Lower leg skin (tissue), 4 donors: ENCODE measurements around the gene TJAP1. TPM values are rescaled to one million over a fixed set of nuclear protein-coding genes. Genes with fewer than 3 reads are reported as not detected.
A peak's percentile ranks its signal among the peaks of the same experiment; 100 is the strongest.
"Not testable (repeated sequence)": the region's sequence is repeated elsewhere in the genome, so short reads cannot be mapped to it uniquely, and the experiment has no call there.

ENCODE experiments used
- DNase-seq, 2 donors: peaks; one replicate each; pipeline ENCODE4 v3.0.0-alpha.2; 2019; ENCODE audit warnings: low spot score in 2 of 2
- H3K4me3 ChIP-seq: fragments of 200-600 bp; sonication (generic); 2 replicates; pipeline ENCODE4 v1.5.1; 2017; ENCODE audit warnings: mild to moderate bottlenecking, low read depth; ENCODE audit not compliant: poor library complexity, severe bottlenecking
- POLR2A ChIP-seq, 2 donors: fragments of 450-650 bp; IDR thresholded peaks; one replicate each; pipeline ENCODE4 v1.6.1; 2016 to 2017; ENCODE audit warnings: antibody characterized with exemption in 2 of 2, mild to moderate bottlenecking in 1 of 2, moderate library complexity in 1 of 2
- WGBS, 2 donors: methylation state at CpG; one replicate each; pipeline ENCODE4 v1.1.5; 2018; 5-methylcytosine and 5-hydroxymethylcytosine counted together
- intact Hi-C: fragments of 100-400 bp; cut with DNase I; formaldehyde crosslinking; loops from one replicate; pipeline ENCODE4 v1.15.0; 2023; ENCODE audit warnings: low total_unique reads
- total RNA-seq, 4 donors: library from RNA; depleted of rRNA; stranded (reverse); fragments of >200 nt; gene quantifications; one replicate each; pipeline ENCODE4 v1.1.0, GENCODE V29; 2016
- TF ChIP-seq, protein P1 (sequence below), 3 donors: fragments of 450-650 bp; IDR thresholded peaks; one replicate each; pipeline ENCODE4 v1.5.1; 2016; ENCODE audit warnings: antibody characterized with exemption in 3 of 3, mild to moderate bottlenecking in 3 of 3, moderate library complexity in 2 of 3

TJAP1 gene
- total RNA-seq, 4 donors from 2014 or later = 15.9 to 30.4 (median 23.8) TPM

- DNase-seq = peak in 1 of 2 donors; percentile 66
- WGBS, 2 donors = 61 to 75% methylated on average over 10 of the region's 10 CpGs
- intact Hi-C loops = no loop called here
Observed at GRCh38 chr6:43524483-43524961, 47.2 kb downstream of the TJAP1 start.

DNA sequence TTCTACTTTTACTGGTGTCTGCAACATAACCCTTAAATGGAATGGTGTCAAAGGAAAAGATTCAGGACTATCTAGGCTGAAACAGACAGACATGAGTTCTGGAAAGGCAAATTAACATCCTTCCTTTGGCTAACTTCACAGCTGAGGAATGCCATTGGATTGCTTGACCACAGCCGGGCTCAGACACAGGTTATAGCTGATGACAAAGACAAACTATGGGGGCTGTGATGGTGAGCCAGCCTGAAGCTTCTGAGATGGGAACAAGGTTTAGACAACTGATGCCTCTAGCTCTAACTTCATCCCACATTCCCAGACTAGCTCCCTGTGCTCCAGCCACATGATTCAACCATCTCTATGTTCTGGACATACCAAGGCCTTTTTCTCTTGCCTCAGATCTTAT, 54.8 kb downstream of the TJAP1 start:
- 92 to 96% methylated on average over 1 of the region's 1 CpG for WGBS, 2 donors
- TF ChIP-seq, protein P1, sequence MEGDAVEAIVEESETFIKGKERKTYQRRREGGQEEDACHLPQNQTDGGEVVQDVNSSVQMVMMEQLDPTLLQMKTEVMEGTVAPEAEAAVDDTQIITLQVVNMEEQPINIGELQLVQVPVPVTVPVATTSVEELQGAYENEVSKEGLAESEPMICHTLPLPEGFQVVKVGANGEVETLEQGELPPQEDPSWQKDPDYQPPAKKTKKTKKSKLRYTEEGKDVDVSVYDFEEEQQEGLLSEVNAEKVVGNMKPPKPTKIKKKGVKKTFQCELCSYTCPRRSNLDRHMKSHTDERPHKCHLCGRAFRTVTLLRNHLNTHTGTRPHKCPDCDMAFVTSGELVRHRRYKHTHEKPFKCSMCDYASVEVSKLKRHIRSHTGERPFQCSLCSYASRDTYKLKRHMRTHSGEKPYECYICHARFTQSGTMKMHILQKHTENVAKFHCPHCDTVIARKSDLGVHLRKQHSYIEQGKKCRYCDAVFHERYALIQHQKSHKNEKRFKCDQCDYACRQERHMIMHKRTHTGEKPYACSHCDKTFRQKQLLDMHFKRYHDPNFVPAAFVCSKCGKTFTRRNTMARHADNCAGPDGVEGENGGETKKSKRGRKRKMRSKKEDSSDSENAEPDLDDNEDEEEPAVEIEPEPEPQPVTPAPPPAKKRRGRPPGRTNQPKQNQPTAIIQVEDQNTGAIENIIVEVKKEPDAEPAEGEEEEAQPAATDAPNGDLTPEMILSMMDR (IDR thresholded peaks at IDR 0.05) = no peak
- TF ChIP-seq POLR2A (IDR thresholded peaks at IDR 0.05) = no peak
- DNase-seq = no peak
- intact Hi-C loops = no loop called here
- H3K4me3 ChIP-seq = no peak overlapping the region

More at GRCh38 chr6:43524483-43524961, 47.2 kb downstream of the TJAP1 start:
- TF ChIP-seq, protein P1 (IDR thresholded peaks at IDR 0.05) = no peak
- TF ChIP-seq POLR2A (IDR thresholded peaks at IDR 0.05) = no peak
- H3K4me3 ChIP-seq = no peak overlapping the region

- H3K4me3 ChIP-seq, intact Hi-C loops, DNase-seq: not testable (repeated sequence)
- 92 to 98% methylated on average over 14 to 15 of the region's 17 CpGs for WGBS, 2 donors
Observed at GRCh38 chr6:43538986-43539385, 61.6 kb downstream of the TJAP1 start.

DNA sequence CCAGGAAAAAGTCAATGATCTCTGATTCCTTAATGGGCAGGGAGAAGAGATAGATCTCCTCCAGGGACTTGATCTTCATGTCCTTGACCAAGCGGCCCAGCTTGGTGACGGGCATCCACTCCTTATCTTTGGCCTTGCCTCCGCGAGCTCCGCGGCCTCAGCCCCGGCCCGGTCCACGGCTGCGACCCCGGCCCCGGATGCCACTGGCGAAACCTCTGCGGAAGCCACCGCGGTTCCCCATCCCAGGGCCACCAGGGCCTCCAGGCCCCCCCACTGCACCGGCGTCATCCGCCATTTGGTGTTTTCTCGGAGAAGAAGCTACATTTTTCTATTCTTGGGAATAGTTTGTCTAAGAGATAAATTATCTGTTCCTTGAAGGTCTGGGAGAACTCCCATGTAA, 62.0 kb downstream of the TJAP1 start:
- H3K4me3 ChIP-seq, DNase-seq, intact Hi-C loops: not testable (repeated sequence)
- WGBS, 2 donors = 97 to 98% methylated on average over 20 of the region's 20 CpGs

DNA sequence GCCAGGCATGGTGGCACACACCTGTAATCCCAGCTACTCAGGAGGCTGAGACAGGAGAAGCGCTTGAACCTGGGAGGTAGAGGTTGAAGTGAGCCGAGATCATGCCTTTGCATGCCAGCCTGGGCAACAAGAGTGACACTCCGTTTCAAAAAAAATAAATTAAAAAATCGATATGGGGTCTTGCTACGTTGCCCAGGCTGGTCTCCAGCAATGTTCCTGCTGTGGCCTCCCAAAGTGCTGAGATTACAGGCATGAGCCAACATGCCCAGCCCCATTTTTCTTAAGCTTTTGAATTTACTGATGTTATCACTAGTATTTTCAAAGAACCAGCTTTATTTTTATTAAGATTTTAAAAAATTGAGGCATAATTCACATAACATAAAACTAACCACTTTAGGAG, 63.1 kb downstream of the TJAP1 start:
- no peak for TF ChIP-seq POLR2A (IDR thresholded peaks at IDR 0.05)
- TF ChIP-seq, protein P1 (IDR thresholded peaks at IDR 0.05) = no peak
- intact Hi-C loops = no loop called here
- no peak for DNase-seq
- WGBS, 2 donors = 95% methylated on average over 5 of the region's 5 CpGs
- H3K4me3 ChIP-seq = no peak overlapping the region

GRCh38 chr6:43541774-43542471, 64.6 kb downstream of the TJAP1 start:
- intact Hi-C loops = no loop called here
- 97 to 98% methylated on average over 8 of the region's 8 CpGs for WGBS, 2 donors
- DNase-seq = no peak
- no peak overlapping the region for H3K4me3 ChIP-seq
- TF ChIP-seq, protein P1 (IDR thresholded peaks at IDR 0.05) = no peak
- TF ChIP-seq POLR2A (IDR thresholded peaks at IDR 0.05) = no peak

DNA sequence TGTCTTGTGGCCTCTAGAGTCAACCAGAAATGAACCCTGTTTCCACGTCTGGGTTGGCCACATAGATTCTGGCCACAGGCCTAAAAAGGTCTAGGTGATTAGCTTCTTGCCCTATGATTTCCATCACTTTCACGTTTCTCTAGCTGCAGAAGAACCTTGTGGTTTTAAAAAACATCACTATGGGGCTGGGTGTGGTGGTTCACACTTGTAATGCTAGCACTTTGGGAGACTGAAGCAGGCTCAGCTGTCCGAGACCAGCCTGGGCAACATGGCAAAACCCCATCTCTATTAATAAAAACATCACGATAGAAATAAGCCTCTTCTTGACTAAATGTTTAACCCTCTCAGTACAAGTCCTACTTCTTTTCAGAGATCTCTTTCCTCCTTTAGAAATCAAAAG, 67.1 kb downstream of the TJAP1 start:
- WGBS, 2 donors = 57 to 65% methylated on average over 4 of the region's 4 CpGs
- intact Hi-C loops = no loop called here
- DNase-seq = no peak
- TF ChIP-seq, protein P1 (IDR thresholded peaks at IDR 0.05) = no peak
- no peak for TF ChIP-seq POLR2A (IDR thresholded peaks at IDR 0.05)
- no peak overlapping the region for H3K4me3 ChIP-seq
